GM18505 (cell line): ENCODE measurements around the gene CDC42EP1.

Experiments
- ATAC-seq: cut with Tn5 transposase; IDR thresholded peaks from one replicate; pipeline ENCODE4 v1.9.1; 2021; ENCODE audit not compliant: unreplicated experiment
- POLR2A ChIP-seq: IDR thresholded peaks from 4 replicates; pipeline ENCODE4 v1.6.1; 2011; ENCODE audit warnings: borderline replicate concordance; ENCODE audit not compliant: insufficient read depth, insufficient read length; ENCODE audit errors: extremely low read depth

The CDC42EP1 gene

GRCh38 chr22:37559901-37560607 is at the start of gene CDC42EP1:
CDC42EP1 (plus strand) TSS chr22:37560480; CDS start chr22:37566350, 5,870 bp downstream.
- ATAC-seq, result no peak
- TF ChIP-seq POLR2A, result no peak

- no peak for TF ChIP-seq POLR2A
- no peak for ATAC-seq
These were observed 48.7 kb upstream of the CDC42EP1 start for GRCh38 chr22:37511395-37512104.

GRCh38 chr22:37514526-37515051 is 45.7 kb upstream of the CDC42EP1 start:
- ATAC-seq, result no peak
- no peak for TF ChIP-seq POLR2A

- ATAC-seq, result no peak
- no peak for TF ChIP-seq POLR2A
These were observed 44.4 kb upstream of the CDC42EP1 start for GRCh38 chr22:37515901-37516300.

GRCh38 chr22:37516456-37516855 is 43.8 kb upstream of the CDC42EP1 start:
- ATAC-seq, result no peak
- TF ChIP-seq POLR2A, result no peak

GRCh38 chr22:37517826-37518450 is 42.3 kb upstream of the CDC42EP1 start:
- no peak for TF ChIP-seq POLR2A
- no peak for ATAC-seq

- no peak for TF ChIP-seq POLR2A
- ATAC-seq, result no peak
These were observed 41.6 kb upstream of the CDC42EP1 start for GRCh38 chr22:37518509-37519267.

- TF ChIP-seq POLR2A, result no peak
- ATAC-seq, result no peak
These were observed 40.7 kb upstream of the CDC42EP1 start, which contains the start of gene CARD10 for GRCh38 chr22:37519268-37520195. CARD10 (minus strand) TSS chr22:37519415; CDS start chr22:37519200, 215 bp downstream.

- ATAC-seq, result no peak
- no peak for TF ChIP-seq POLR2A
These were observed 39.5 kb upstream of the CDC42EP1 start for GRCh38 chr22:37520776-37521191.

GRCh38 chr22:37521236-37521739 is 39.0 kb upstream of the CDC42EP1 start:
- TF ChIP-seq POLR2A, result no peak

GRCh38 chr22:37522482-37522881 is 37.8 kb upstream of the CDC42EP1 start:
- ATAC-seq, result no peak
- no peak for TF ChIP-seq POLR2A

More at GRCh38 chr22:37521236-37521739, 39.0 kb upstream of the CDC42EP1 start:
- no peak for ATAC-seq
